ENCODE data around the gene TMEM107. TPM values are rescaled to one million over a fixed set of nuclear protein-coding genes. Genes with fewer than 3 reads are reported as not detected.

Gene TMEM107
- total RNA-seq, 4 donors from 2014 or later, result 0.77 to 42.6 (median 25.1) TPM

GRCh38 chr17:8123695-8124349 is 52.4 kb downstream of the TMEM107 start, which contains the start of gene HES7:
Gene HES7, minus strand, starts transcription at chr17:8124106. Its CDS starts 22 bp downstream, at chr17:8124084.
- Histone ChIP-seq H3K4me1 (peaks cover 0 to 37% of the 10 kb centered on the region in 2 donors), H3K27me3 (no peaks in the 10 kb centered on the region), H3K9me3 (no peaks in the 10 kb centered on the region), H3K36me3 (no peaks in the 10 kb centered on the region), H3K4me3 (peak within 1 kb of the TSS; percentile 43 to 65), H3K27ac (peak within 1 kb of the TSS; percentile 34 to 82)
- TF ChIP-seq POLR2A (IDR thresholded peaks at IDR 0.05) (no peak), CTCF (IDR thresholded peaks at IDR 0.05) (no peak)
- DNase-seq, result peak in 1 of 2 donors; percentile 56
- intact Hi-C loops (cut with DNase I; ENCODE audit: low total_unique reads), result loop anchor here (10.0 kb wide), 1 partner anchor 61 kb away; no protein-coding TSS in a partner anchor

GRCh38 chr17:8122924-8123694 is 53.1 kb downstream of the TMEM107 start:
- Histone ChIP-seq H3K4me1 (peaks cover 0 to 37% of the 10 kb centered on the region in 2 donors), H3K27ac (peak overlapping the region; percentile 34 to 82), H3K27me3 (no peaks in the 10 kb centered on the region), H3K4me3 (peak overlapping the region; percentile 43 to 50), H3K9me3 (no peaks in the 10 kb centered on the region), H3K36me3 (no peaks in the 10 kb centered on the region)
- intact Hi-C loops (cut with DNase I; ENCODE audit: low total_unique reads), result loop anchor here (10.0 kb wide), 1 partner anchor 62 kb away; no protein-coding TSS in a partner anchor
- DNase-seq, result peak in 1 of 2 donors; percentile 28
- TF ChIP-seq POLR2A (IDR thresholded peaks at IDR 0.05), result no peak
- TF ChIP-seq CTCF (IDR thresholded peaks at IDR 0.05), result no peak

MicroRNAs encoded within 50 kb of the gene (microRNA counts, 767-probe panel; counts per million panel counts)
- microRNA hsa-miR-4521, result 0 counts per million in 2 donors

Small RNAs within 50 kb of the gene (microRNA-seq; reads per million reads assigned to microRNA genes)
- gene MIR4521 (ENCODE audit: borderline microRNAs expressed, borderline replicate concordance) (1.5 reads per million), gene MIR6883 (ENCODE audit: borderline microRNAs expressed, borderline replicate concordance) (not detected)

Other genes starting within 250 kb of the TMEM107 start
- gene KCNAB3, start 246.5 kb downstream of the TMEM107 start, total RNA-seq, result 10 to 100 TPM in 2 of 4 donors, 1 to 10 TPM in 1, not detected in 1; 3.4 to 32.7 (median 19.5) TPM
- gene TRAPPC1, start 244.4 kb downstream of the TMEM107 start, total RNA-seq, result 10 to 100 TPM; 24.1 to 67.5 (median 27.8) TPM
- 10 to 100 TPM in 3 of 4 donors, 1 to 10 TPM in 1; 7.1 to 58.5 (median 26.1) TPM for gene CNTROB, start 244.2 kb downstream of the TMEM107 start, total RNA-seq
- gene GUCY2D, start 173.8 kb downstream of the TMEM107 start, total RNA-seq, result under 1 TPM in 1 of 4 donors, not detected in 3; 0.14 TPM
- gene ALOX15B, start 137.3 kb downstream of the TMEM107 start, total RNA-seq, result 1 to 10 TPM in 1 of 4 donors, under 1 TPM in 2, not detected in 1; 0.14 to 1.5 (median 0.24) TPM
- gene ALOX12B, start 88.7 kb downstream of the TMEM107 start, total RNA-seq, result not detected
- gene ALOXE3, start 57.9 kb downstream of the TMEM107 start, total RNA-seq, result under 1 TPM in 1 of 4 donors, not detected in 3; 0.26 TPM
- under 1 TPM in 1 of 4 donors, not detected in 3; 0.61 TPM for gene HES7, start 52.3 kb downstream of the TMEM107 start, total RNA-seq
- 100 to 1,000 TPM in 3 of 4 donors, 10 to 100 TPM in 1; 20.0 to 396 (median 163) TPM for gene PER1, start 24.0 kb downstream of the TMEM107 start, total RNA-seq
- gene VAMP2, start 13.4 kb downstream of the TMEM107 start, total RNA-seq, result 100 to 1,000 TPM in 1 of 4 donors, 10 to 100 TPM in 2, 1 to 10 TPM in 1; 6.7 to 150 (median 14.1) TPM
- 1 to 10 TPM in 3 of 4 donors, under 1 TPM in 1; under 0.01 to 9.0 (median 6.1) TPM for gene BORCS6, start 13.8 kb upstream of the TMEM107 start, total RNA-seq
- gene AURKB, start 34.2 kb upstream of the TMEM107 start, total RNA-seq, result 10 to 100 TPM in 1 of 4 donors, not detected in 3; 12.8 TPM
- gene CTC1, start 71.7 kb upstream of the TMEM107 start, total RNA-seq, result 10 to 100 TPM in 3 of 4 donors, 1 to 10 TPM in 1; 8.2 to 83.0 (median 20.0) TPM
- gene PFAS, start 72.9 kb upstream of the TMEM107 start, total RNA-seq, result 10 to 100 TPM; 13.6 to 54.0 (median 40.0) TPM
- 10 to 100 TPM in 2 of 4 donors, 1 to 10 TPM in 2; 5.1 to 39.6 (median 16.4) TPM for gene RANGRF, start 112.3 kb upstream of the TMEM107 start, total RNA-seq
- 1 to 10 TPM in 2 of 4 donors, under 1 TPM in 2; 0.29 to 3.4 (median 0.95) TPM for gene SLC25A35, start 119.0 kb upstream of the TMEM107 start, total RNA-seq
- gene ARHGEF15, start 133.9 kb upstream of the TMEM107 start, total RNA-seq, result 10 to 100 TPM in 1 of 4 donors, 1 to 10 TPM in 3; 1.0 to 35.5 (median 4.8) TPM
- gene ODF4, start 163.5 kb upstream of the TMEM107 start, total RNA-seq, result not detected
- gene RPL26, start 206.8 kb upstream of the TMEM107 start, total RNA-seq, result over 10,000 TPM in 1 of 4 donors, 1,000 to 10,000 TPM in 3; 2,192 to 15,169 (median 5,752) TPM
- not detected for gene RNF222, start 221.4 kb upstream of the TMEM107 start, total RNA-seq